HG03469 (cell line): Measurements from ENCODE around the gene PSMB2.

Experiments used
- ATAC-seq: cut with Tn5 transposase; IDR thresholded peaks from one replicate; pipeline ENCODE4 v1.9.1; 2021; ENCODE audit warnings: mild to moderate bottlenecking, moderate library complexity, moderate number of reproducible peaks; ENCODE audit not compliant: unreplicated experiment

Gene PSMB2

DNA sequence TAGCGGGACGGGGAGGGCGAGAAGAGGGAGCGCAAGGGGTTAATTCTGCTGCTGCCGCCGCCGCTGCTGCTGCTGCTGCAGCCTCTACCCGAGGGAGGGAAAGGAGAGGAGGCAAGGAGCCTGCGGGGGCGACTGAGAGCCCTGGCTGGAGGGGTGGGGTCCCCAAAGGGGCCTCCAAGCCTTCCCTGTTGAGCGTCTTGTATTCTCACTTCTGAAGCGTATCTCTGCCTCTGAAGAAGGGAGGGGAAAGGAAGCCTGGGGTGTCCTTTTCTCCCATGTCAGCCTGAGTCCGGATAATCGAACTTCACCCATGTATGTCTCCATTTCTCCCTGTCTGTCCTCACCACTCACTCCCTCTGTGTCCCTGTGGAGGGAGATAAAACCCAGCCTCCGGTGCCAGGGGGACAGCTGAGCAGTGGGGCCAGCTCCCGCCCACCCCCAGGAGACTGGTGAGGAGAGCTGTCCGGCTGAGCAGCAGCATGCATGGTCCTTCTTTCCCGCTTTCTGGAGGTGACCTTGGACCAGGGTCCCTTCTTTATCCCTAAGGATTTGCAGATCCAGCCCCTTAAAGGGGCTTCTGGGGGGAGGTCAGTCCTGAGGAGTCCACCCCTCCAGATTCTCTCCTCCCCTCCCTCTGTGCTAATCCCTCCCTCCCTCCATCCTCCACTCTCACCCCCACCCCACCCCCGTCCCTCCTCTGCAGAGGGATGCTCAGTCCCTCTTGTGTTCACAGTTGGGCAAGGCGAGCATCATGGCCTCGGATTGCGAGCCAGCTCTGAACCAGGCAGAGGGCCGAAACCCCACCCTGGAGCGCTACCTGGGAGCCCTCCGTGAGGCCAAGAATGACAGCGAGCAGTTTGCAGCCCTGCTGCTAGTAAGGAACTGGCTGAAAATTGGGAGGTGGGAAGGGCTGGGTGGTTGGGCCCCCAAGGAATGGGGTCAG lies 82.7 kb downstream of the PSMB2 start:
- ATAC-seq, result no peak

- peak; percentile 63 for ATAC-seq
Observed at GRCh38 chr1:35557611-35558373, 83.5 kb downstream of the PSMB2 start, which contains the start of gene NCDN. Gene NCDN, plus strand, starts transcription at chr1:35557799. Its CDS starts 392 bp downstream, at chr1:35558191.

DNA sequence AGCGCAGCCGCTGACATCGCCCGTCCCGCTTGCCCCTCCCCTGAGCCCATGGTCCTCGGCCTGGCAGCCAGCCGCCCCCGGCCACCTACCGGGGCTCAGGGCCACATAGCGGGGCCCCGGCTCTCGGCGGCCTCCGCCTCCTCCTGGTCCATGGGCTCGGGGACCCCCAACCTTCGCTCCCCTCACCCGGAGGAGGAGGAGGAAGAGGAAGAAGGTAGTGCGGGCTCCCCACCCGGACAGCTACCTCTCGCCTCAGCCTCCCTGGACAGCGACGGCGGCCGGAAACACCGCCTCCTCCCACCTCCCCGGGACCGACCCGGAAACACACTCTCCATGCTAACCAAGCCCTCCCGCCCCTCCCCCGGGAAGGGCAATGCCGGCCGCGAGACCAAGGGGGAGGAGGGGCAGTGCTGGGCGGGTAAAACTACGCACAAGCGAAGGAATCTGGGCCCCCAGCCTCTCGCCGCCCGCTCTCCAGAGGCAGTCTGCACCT lies 84.2 kb downstream of the PSMB2 start, which contains the start of gene KIAA0319L:
Gene KIAA0319L, minus strand, starts transcription at position 286 of the 493 bp plus-strand sequence. CDS start 2,912 bp downstream, outside the sequence.
- ATAC-seq, result peak; percentile 31

- peak; percentile 17 for ATAC-seq
Observed at GRCh38 chr1:35556484-35557117, 84.7 kb downstream of the PSMB2 start.

DNA sequence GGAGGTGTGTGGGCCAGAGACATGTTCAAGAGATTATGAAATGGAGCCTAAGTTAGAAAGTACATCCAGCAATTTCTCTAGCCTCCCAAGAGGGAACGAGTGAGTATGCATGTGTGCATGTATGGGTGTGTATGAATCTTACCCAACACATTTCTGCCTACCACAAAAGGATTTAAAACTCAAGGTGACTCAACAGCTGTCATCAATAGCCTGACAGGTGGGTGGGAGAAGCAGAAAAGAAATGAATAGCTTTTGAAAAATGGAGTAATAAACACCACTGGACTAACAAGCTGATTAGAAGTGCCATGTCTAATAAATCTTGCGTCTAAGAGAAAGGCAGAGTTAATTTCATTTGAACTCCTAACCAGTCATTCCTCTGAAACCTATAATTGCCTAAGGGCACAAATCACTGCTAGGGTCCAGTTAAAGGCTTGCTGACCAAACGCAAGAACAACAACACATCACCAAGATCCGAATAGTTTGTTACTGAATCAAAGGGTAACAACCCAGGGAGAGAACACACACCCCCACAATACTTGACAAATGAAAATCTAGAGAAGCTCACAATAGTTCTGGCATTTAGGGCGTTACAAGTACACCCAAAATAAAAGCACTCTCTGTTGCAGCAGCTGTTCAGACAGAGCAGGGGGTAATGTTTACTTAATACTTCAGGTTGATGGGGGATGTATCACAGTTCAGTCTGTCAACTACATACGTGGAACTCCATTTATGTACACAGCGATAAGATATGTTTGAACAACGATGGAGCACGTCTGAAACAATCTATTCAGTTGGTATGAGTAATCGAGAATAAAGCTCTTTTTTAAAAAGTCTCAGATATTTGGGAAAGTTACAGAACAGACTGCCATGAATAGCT lies 85.5 kb downstream of the PSMB2 start:
- no peak for ATAC-seq

GRCh38 chr1:35555212-35555584 lies 86.1 kb downstream of the PSMB2 start:
- ATAC-seq, result no peak

GRCh38 chr1:35554266-35555211 lies 86.8 kb downstream of the PSMB2 start:
- no peak for ATAC-seq

- no peak for ATAC-seq
Observed at GRCh38 chr1:35553851-35554250, 87.5 kb downstream of the PSMB2 start.
